Forelimb muscle (tissue), 1 donor: ENCODE results near the gene COMMD1. TPM values are rescaled to one million over a fixed set of nuclear protein-coding genes. Genes with fewer than 3 reads are reported as not detected.
A peak's percentile ranks its signal among the peaks of the same experiment; 100 is the strongest.
"Not testable (repeated sequence)": the region's sequence is repeated elsewhere in the genome, so short reads cannot be mapped to it uniquely, and the experiment has no call there.

ENCODE experiments used
- DNase-seq: peaks from one replicate; pipeline ENCODE4 v3.0.0-alpha.2; 2013; ENCODE audit warnings: low read depth
- polyA plus RNA-seq: library from polyadenylated mRNA; unstranded; fragments of 120-200 nt; gene quantifications from one replicate; pipeline ENCODE4 v1.2.1, GENCODE V29; 2013; ENCODE audit not compliant: insufficient read length

COMMD1 gene
- polyA plus RNA-seq, 1 donor, result 63.9 TPM

- no peak for DNase-seq
Measured at GRCh38 chr2:61962095-61962984, 56.9 kb downstream of the COMMD1 start.

- DNase-seq, result no peak
Measured at GRCh38 chr2:61966087-61966727, 60.7 kb downstream of the COMMD1 start.

- DNase-seq, result no peak
Measured at GRCh38 chr2:61967262-61967661, 61.8 kb downstream of the COMMD1 start.

- DNase-seq, result no peak
Measured at GRCh38 chr2:61969376-61969775, 63.9 kb downstream of the COMMD1 start.

- DNase-seq, result no peak
Measured at GRCh38 chr2:61970807-61971556, 65.5 kb downstream of the COMMD1 start.

GRCh38 chr2:61978522-61978921 lies 73.0 kb downstream of the COMMD1 start:
- DNase-seq, result peak; percentile 6

GRCh38 chr2:61980758-61981157 lies 75.3 kb downstream of the COMMD1 start:
- no peak for DNase-seq

- no peak for DNase-seq
Measured at GRCh38 chr2:61984682-61985081, 79.2 kb downstream of the COMMD1 start.

- DNase-seq, result no peak
Measured at GRCh38 chr2:61988462-61989366, 83.2 kb downstream of the COMMD1 start.

- DNase-seq, result peak; percentile 16
Measured at GRCh38 chr2:61993422-61994024, 88.0 kb downstream of the COMMD1 start.

GRCh38 chr2:61994531-61994930 lies 89.1 kb downstream of the COMMD1 start:
- no peak for DNase-seq

GRCh38 chr2:61995065-61995464 lies 89.6 kb downstream of the COMMD1 start:
- no peak for DNase-seq

- no peak for DNase-seq
Measured at GRCh38 chr2:61995515-61995914, 90.0 kb downstream of the COMMD1 start.

GRCh38 chr2:61998426-61998825 lies 93.0 kb downstream of the COMMD1 start:
- no peak for DNase-seq

- DNase-seq, result no peak
Measured at GRCh38 chr2:62000538-62000937, 95.1 kb downstream of the COMMD1 start.

- DNase-seq, result no peak
Measured at GRCh38 chr2:62001431-62001830, 96.0 kb downstream of the COMMD1 start.

- DNase-seq, result not testable (repeated sequence)
Measured at GRCh38 chr2:62004428-62004827, 99.0 kb downstream of the COMMD1 start.

- no peak for DNase-seq
Measured at GRCh38 chr2:62007555-62007954, 102.1 kb downstream of the COMMD1 start.

GRCh38 chr2:62010632-62011256 lies 105.3 kb downstream of the COMMD1 start:
- no peak for DNase-seq

GRCh38 chr2:62013641-62014040 lies 108.2 kb downstream of the COMMD1 start:
- DNase-seq, result no peak
